Stimulated activated CD8-positive, alpha-beta memory T cell treated with anti-CD3 and anti-CD28 coated beads, Interleukin-7, amount 100 ng/mL, for 4 hours (primary cell): ENCODE results near the gene C17orf100.
A peak's percentile ranks its signal among the peaks of the same experiment; 100 is the strongest.

Experiments
- DNase-seq, 2 donors: peaks; one replicate each; pipeline ENCODE4 v3.0.0-alpha.2; 2020; ENCODE audit warnings: low read depth in 2 of 2

The C17orf100 gene

GRCh38 chr17:6651354-6651918 is at the start of gene C17orf100, which contains the start of gene MED31:
C17orf100 (plus strand) TSS chr17:6651762; CDS start chr17:6651914, 152 bp downstream.
MED31 (minus strand) TSS chr17:6651605; CDS start chr17:6651528, 77 bp downstream.
- peak; percentile 87 to 91 for DNase-seq

DNA sequence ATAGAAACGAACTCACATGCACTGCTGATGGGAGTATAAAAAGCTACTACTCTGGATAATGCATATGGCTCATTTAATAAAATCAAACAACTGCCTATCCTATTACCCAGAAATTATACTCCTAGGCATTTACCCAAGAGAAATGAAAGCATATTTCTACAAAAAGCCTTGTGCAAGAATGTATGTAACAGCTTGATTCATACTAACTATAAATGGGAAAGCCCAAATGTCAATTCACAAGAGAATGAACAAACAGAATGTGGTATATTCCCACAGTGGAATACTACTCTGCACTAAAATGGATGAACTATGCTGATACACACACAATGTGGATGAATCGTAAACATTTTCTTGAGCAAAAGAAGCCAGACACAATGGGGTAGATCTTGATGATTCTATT is 49.4 kb upstream of the C17orf100 start:
- no peak for DNase-seq

- DNase-seq: no peak
These were observed 47.7 kb upstream of the C17orf100 start for GRCh38 chr17:6603744-6604325.

GRCh38 chr17:6605142-6605541 is 46.4 kb upstream of the C17orf100 start:
- DNase-seq: no peak

GRCh38 chr17:6608321-6608720 is 43.2 kb upstream of the C17orf100 start:
- no peak for DNase-seq

DNA sequence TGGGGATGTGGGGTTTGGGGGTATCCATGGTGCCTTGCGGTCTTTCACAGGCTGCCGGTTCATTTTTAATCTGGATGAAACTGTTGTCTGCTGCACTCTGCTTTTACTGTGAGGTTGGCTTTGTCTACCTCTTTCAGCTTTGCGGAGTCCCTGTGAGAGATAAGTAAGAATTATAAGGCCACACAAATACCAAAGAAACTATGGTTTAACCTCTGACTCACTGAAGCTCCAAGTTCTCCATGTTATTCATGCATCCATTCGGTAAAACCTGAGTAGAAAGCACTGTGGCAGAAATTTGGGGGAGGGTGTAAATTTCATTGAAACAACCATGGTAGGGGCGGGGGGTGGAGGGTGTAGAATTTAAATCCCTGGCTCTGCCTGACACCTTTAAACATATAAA is 41.6 kb upstream of the C17orf100 start:
- DNase-seq: no peak

DNA sequence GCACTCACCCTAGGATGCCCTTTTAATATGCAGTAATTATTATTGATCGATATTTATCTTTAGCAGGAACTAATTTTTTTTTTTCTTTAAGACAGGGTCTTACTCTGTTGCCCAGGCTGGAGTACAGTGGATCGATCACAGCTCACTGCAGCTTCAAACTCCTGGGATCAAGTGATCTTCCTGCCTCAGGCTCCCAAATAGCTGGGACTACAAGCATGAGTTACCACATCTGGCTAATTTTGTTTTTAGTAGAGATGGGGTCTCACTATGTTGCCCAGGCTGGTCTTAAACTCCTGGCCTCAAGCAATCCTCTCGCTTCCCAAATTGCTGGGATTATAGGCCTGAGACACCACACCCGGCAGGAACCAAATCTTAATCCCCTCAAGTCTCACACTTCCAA is 40.3 kb upstream of the C17orf100 start:
- DNase-seq: no peak

DNA sequence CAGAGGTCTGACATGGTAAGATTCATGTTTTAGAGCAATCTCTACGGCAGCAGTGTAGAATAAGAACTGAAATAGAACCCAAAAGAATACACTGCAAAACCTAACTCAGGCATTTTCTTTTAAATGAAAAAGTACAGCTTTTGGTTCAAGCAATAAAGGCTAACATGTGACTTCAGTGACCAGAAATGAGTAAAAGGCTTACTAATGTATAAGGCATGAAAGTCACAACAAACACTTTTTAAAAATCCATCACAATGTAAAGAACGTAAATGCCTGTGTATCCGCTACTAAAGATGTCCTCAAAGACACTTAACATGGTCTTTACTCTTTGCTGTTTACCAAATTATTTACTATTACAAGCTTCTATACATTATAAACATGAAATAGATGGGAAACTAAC is 27.6 kb upstream of the C17orf100 start:
- DNase-seq: no peak

DNA sequence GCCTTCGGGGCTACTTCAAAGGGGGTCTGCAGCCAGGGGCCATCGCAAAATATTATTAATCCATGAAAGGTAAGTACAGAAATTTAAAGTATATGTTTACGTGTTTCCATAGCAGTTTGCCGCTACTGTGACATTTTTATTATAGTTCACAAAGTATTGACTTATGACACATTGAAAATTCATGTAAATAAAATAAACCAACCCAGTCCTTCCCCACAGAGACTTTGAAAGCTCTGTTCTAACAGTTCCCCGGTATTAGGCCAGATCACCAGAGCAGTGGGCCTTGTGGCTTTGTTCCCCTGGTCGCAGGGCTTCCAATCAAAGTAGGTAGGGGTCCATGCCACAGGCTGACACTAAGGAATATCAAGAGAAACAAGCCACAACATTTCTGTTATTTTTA is 24.9 kb upstream of the C17orf100 start:
- DNase-seq: no peak

- DNase-seq: no peak
These were observed 24.5 kb upstream of the C17orf100 start for GRCh38 chr17:6627019-6627418.

GRCh38 chr17:6630390-6630789 is 21.2 kb upstream of the C17orf100 start:
- no peak for DNase-seq

GRCh38 chr17:6632530-6632929 is 19.0 kb upstream of the C17orf100 start:
- no peak for DNase-seq

- DNase-seq: no peak
These were observed 18.3 kb upstream of the C17orf100 start for GRCh38 chr17:6633263-6633662.

DNA sequence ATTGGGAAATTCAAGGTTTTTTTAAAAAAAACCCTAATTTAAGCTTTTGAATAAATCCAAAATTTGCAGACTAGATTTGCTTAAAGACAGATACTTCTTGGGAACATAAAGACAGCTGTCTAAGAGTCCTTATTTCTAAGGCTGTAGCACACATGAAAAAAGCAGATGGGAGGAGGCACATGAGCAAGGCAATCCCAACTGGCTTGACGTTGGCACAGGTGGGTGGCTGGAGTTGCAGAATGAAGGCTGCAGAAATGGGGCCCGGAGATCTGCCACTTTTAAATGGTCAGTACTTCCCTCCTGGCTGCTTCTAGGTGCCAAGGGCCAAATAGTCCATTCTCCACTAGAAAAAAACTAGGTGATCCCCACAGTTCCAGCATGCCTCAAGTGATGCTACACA is 15.5 kb upstream of the C17orf100 start:
- DNase-seq: no peak

DNA sequence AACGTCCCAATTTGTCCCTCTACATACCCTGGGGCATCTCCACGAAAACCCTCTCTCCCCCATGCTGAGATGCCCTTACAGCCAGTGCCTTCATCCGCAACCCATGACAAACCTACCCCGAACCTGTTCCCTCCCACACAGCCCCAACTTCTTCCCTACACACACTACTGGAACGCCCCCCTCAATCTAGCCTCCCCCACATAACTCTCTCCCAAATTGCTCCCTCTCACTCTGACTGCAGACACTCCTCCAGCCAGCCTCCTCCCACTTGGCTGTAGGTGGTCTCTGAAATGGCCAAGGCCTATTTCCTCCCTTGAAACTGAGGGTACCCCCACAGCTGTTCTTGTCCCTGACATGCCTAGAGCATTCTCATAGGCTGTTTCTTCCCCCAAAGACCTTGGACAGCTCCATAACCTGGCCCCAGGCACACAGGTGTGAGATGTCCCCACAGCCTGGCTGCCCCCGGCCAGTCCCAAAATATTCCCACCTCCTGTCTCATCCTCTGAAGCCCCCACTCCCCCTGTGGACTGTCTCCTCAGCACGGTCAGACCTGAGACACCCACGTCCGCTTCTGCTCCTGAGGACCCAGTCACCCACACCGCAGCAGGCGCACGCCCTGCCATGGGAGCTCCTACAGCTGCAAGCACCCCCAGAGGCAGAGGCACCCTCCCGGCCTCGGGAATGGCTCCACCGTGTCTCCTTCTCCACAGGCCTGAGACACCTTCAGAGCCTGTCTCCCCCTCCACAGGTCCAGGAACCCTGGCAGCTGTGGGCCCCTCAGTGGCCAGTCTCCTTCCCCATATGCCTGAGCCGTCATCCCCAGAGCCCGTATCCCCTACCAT is 14.7 kb upstream of the C17orf100 start:
- DNase-seq: no peak

GRCh38 chr17:6637458-6637840 is 14.1 kb upstream of the C17orf100 start:
- no peak for DNase-seq

GRCh38 chr17:6638046-6638908 is 13.3 kb upstream of the C17orf100 start:
- no peak for DNase-seq

- no peak for DNase-seq
These were observed 12.5 kb upstream of the C17orf100 start for GRCh38 chr17:6639014-6639585.

GRCh38 chr17:6639586-6640535 is 11.7 kb upstream of the C17orf100 start:
- no peak for DNase-seq

GRCh38 chr17:6640536-6641246 is 10.9 kb upstream of the C17orf100 start, which contains the start of the genes KIAA0753 and TXNDC17:
KIAA0753 (minus strand) TSS chr17:6640711; CDS start chr17:6635103, 5,608 bp downstream.
TXNDC17 (plus strand) TSS chr17:6641060; CDS start chr17:6641083, 23 bp downstream.
- DNase-seq: peak; percentile 77 to 90
